ENCODE results near the gene FAM171A1.
"Not testable (repeated sequence)": the region's sequence is repeated elsewhere in the genome, so short reads cannot be mapped to it uniquely, and the experiment has no call there.

FAM171A1 gene

GRCh38 chr10:15223174-15223573 lies 147.9 kb downstream of the FAM171A1 start:
- DNase-seq (ENCODE audit: insufficient read length, low spot score), result no peak
- FAIRE-seq, result no peak

GRCh38 chr10:15222511-15222910 lies 148.6 kb downstream of the FAM171A1 start:
- no peak for DNase-seq (ENCODE audit: insufficient read length, low spot score)
- FAIRE-seq, result no peak

- DNase-seq (ENCODE audit: insufficient read length, low spot score) (no peak), FAIRE-seq (no peak)
These were observed 150.6 kb downstream of the FAM171A1 start for GRCh38 chr10:15220445-15220844.

- DNase-seq (ENCODE audit: insufficient read length, low spot score), result no peak
- no peak for FAIRE-seq
These were observed 154.4 kb downstream of the FAM171A1 start for GRCh38 chr10:15216700-15217099.

- DNase-seq (ENCODE audit: insufficient read length, low spot score) (no peak), FAIRE-seq (no peak)
These were observed 156.9 kb downstream of the FAM171A1 start for GRCh38 chr10:15214237-15214636.

GRCh38 chr10:15213461-15213861 lies 157.6 kb downstream of the FAM171A1 start:
- DNase-seq (ENCODE audit: insufficient read length, low spot score) (no peak), FAIRE-seq (no peak)

- DNase-seq (ENCODE audit: insufficient read length, low spot score) (no peak), FAIRE-seq (no peak)
These were observed 159.6 kb downstream of the FAM171A1 start for GRCh38 chr10:15211464-15211979.

GRCh38 chr10:15210521-15210920 lies 160.6 kb downstream of the FAM171A1 start:
- FAIRE-seq (no peak), DNase-seq (ENCODE audit: insufficient read length, low spot score) (no peak)

- peak; percentile 62 for DNase-seq (ENCODE audit: insufficient read length, low spot score)
- peak; percentile 83 for FAIRE-seq
These were observed 161.1 kb downstream of the FAM171A1 start for GRCh38 chr10:15209827-15210509.

- DNase-seq (ENCODE audit: insufficient read length, low spot score) (no peak), FAIRE-seq (no peak)
These were observed 162.9 kb downstream of the FAM171A1 start for GRCh38 chr10:15208221-15208620.

- not testable (repeated sequence) for DNase-seq (ENCODE audit: insufficient read length, low spot score); FAIRE-seq
These were observed 163.7 kb downstream of the FAM171A1 start for GRCh38 chr10:15207410-15207809.

GRCh38 chr10:15202639-15203038 lies 168.4 kb downstream of the FAM171A1 start:
- FAIRE-seq (no peak), DNase-seq (ENCODE audit: insufficient read length, low spot score) (no peak)

GRCh38 chr10:15202301-15202621 lies 168.8 kb downstream of the FAM171A1 start:
- not testable (repeated sequence) for FAIRE-seq; DNase-seq (ENCODE audit: insufficient read length, low spot score)

GRCh38 chr10:15201589-15202300 lies 169.3 kb downstream of the FAM171A1 start:
- FAIRE-seq, result no peak
- DNase-seq (ENCODE audit: insufficient read length, low spot score), result no peak

GRCh38 chr10:15200626-15201025 lies 170.5 kb downstream of the FAM171A1 start:
- no peak for DNase-seq (ENCODE audit: insufficient read length, low spot score)

GRCh38 chr10:15197911-15198310 lies 173.2 kb downstream of the FAM171A1 start:
- FAIRE-seq (no peak), DNase-seq (ENCODE audit: insufficient read length, low spot score) (no peak)

More at GRCh38 chr10:15200626-15201025, 170.5 kb downstream of the FAM171A1 start:
- FAIRE-seq, result no peak

- FAIRE-seq (no peak), DNase-seq (ENCODE audit: insufficient read length, low spot score) (no peak)
These were observed 173.8 kb downstream of the FAM171A1 start for GRCh38 chr10:15197276-15197675.

- FAIRE-seq, result no peak
- no peak for DNase-seq (ENCODE audit: insufficient read length, low spot score)
These were observed 174.9 kb downstream of the FAM171A1 start for GRCh38 chr10:15196021-15196834.

- no peak for FAIRE-seq
- no peak for DNase-seq (ENCODE audit: insufficient read length, low spot score)
These were observed 181.8 kb downstream of the FAM171A1 start for GRCh38 chr10:15189133-15189885.

GRCh38 chr10:15188603-15189002 lies 182.5 kb downstream of the FAM171A1 start:
- DNase-seq (ENCODE audit: insufficient read length, low spot score), result no peak
- FAIRE-seq, result no peak

Measured in GM19239 (cell line).